Brain pericyte (primary cell): ENCODE data around the gene CDH4.

Experiments
- DNase-seq: peaks from one replicate; pipeline ENCODE4 v3.0.0-alpha.2; 2012; ENCODE audit warnings: low read depth, low spot score

The CDH4 gene

DNA sequence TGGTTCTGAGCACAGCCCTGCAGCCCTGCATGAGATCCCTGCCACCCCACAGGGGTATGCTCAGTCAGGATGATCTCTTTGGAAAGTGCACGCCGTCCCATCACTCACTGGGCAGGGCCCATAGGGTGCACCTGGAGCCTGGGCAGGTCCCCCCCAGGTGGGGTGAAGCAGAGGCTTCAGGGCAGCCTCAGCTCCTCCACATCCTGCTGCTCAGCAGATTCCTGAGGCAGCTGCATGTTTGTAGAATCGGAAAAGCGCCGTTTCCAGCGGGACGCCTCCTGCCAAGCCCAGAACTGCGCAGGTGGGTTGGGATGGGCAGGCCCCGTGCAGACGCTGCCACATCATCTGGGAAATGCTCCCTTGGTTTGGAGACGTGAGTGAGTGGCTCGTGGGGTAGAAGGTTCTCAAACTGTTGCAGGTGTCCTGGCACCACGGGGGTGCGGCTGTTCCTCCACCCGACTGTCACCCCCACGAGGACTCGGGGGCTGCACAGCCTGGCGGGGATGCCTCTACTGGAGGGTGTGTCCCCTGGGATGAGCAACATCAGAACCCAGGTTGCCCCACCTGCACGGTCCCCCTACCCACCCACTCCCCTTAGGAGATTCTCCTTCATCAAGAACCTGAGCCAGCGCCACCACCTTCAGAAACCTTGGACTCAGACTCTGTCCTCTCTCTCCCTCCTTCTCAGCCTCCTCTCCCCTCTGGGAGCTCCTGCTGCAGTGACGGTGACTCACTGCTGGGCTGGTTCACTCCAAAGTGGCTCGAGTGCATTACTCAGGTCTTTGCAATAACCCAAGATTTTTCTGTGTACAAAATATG lies 479.5 kb downstream of the CDH4 start:
- no peak for DNase-seq

DNA sequence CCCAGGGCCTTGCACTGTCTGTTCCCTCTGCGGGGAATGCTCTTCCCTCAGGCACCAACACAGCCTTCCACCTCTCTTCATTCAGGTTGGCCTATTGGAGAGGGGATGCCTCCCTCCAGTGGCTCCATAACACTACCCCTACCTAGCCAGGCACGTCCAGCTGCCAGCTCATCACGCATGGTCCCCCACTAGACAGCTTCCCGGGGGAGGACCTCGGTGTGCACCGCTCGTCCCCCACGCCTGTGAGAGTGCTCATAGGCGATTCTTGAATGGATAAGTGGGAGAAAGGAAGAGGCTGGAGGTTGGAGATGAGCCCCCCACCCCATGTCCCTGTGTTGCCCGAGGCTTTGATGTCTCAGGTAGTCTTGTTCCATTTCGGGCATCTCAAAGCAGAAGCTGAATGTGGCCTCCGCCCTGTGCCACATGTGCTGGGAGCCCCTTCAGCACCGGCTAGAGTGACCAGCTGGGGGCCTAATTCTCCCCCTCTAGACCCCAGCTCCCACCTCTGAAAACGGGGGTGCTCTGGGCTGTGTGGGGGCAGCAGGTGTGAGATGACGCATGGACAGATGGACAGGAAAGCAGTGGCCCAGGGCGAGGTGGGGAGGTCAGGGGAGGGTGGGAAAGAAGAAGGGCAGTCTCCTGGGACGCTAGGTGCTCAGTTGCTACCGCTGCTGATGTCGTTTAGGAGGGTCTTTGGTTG lies 480.6 kb downstream of the CDH4 start:
- no peak for DNase-seq

DNA sequence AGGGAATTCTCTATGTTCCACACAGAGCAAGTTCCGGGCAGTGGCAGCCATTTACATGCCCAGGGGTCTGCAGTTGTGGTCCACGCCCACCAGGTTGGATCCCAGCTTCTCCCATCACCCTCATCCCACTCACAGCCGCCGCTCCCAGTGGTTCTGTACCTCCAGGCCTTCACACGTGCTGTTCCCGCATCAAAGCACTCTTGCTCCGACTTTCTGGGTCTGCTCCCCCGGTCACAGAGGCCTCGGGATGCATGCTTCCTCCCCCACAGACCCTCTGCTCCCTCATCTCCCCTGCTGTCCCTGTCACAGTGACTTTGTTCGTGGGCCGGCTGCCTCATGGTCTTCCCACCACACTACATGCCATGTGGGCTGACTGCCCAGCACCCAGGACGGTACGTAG lies 481.2 kb downstream of the CDH4 start:
- no peak for DNase-seq

DNA sequence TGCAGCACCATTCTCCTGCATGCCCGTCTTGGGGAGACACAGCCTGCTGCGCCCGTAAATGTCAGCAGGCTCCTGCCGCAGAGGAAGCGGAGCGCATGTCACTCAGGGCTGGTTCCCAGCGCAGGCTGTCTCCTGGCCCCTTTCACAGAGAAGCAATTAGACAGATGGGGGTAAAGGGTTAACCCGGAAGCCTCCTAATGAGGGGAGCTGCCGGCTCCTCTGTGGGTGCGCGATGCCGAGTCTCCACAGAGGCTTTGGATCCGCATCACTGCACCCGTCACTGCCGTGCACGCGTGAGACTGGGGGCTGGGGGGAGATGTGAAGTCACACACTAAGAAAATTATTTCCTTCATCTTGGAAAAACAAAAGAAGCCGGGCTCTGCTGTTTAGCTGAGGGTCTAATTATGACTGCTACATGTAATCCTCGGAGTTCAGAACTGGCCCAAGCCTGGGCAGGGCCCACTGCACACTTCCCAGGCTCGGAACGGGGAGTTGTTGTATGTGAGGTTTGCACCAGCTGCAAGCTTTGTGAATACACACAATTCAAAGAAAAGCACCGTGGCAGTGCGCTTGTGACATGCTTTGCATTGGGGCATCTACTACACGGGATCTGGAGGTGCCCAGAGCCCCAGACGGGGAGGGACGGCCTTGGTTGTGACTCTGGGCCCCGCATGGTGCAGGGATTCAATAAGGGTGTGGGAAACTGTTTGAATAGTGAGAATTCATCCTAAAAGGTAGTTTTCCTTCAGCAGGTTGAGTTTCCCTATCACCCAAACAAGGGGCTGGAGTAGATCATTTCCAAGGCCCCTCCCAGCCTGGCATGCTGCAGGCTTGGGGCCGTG lies 482.1 kb downstream of the CDH4 start:
- no peak for DNase-seq

DNA sequence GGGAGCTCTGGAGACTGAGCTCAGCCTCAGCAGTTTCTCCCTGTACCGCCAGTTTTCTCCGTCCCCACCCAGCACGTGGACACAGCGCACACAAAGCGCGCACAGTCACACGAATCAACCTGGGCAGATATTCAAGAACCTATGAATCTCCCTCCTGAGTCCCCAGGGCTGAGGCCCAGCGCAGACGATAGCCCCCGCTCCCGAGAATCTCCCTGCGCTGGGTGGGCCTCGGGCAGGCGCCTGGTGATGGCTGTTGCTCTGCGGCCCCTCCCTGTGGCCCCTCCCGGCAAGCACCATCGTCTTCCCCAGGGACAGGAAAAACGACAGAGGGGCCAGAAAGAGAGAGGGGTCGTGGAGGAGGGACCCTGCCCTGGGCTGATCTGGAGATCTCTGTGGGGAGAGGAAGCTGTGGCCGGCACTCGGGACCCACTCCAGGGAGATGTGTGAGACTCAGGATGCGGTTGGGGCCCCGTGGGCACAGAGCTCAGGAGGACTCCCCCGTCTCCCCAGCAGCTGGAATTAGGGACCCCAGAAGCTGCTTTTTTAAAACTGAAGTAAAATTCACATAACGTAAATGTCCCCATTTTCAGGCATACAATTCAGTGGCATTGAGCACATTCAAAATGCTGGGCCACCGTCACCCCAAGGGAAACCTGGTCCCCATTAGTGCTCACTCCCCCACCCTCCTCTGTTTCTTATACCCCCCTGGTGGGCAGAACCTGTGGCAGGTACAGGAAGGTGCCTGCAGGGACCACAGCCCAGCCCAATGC lies 482.9 kb downstream of the CDH4 start:
- DNase-seq, result no peak

DNA sequence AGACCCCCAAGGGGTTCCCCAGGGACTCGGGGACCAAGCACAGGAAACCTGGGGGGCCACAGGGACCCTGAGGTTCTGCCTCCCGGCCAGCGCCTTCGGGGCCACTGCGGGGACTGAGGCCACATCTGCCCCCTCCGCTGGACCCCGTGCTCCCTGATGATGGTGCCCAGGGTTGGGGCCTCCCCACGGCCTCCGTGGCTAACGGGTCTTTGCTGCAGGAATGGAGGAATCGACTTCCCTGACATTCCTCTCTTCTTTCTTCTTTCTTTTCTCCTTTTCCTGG lies 483.4 kb downstream of the CDH4 start:
- no peak for DNase-seq

DNA sequence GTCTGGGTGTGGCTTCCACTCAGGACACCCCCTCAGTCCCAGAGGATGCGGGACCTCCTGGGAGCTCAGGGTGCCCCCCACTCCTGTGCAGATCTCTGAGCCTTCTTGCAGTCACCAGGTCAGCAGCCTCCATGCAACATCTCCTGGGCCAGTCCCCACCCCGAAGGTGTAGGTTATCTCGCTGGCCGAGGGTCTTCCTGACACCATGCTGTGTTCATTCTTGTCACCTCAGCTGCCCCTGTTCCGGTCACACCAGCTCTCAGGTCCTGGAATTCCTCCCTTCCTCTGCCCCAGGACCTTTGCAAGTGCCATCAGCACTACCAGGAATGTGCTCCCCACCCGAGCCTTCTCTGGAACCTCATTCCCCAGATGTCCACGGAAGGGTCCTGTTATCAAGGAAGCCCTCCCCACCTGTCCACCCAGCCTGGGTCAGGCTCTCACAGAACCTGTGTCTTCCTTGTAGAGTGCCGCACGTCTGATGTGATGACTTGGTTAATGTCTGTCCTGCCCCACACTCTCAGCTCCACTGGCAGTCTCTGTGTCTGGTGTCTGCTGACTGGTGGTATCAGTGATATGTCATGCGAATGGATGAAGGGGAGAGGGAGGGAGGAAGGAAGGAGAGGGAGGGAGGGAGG lies 484.1 kb downstream of the CDH4 start:
- DNase-seq, result no peak

DNA sequence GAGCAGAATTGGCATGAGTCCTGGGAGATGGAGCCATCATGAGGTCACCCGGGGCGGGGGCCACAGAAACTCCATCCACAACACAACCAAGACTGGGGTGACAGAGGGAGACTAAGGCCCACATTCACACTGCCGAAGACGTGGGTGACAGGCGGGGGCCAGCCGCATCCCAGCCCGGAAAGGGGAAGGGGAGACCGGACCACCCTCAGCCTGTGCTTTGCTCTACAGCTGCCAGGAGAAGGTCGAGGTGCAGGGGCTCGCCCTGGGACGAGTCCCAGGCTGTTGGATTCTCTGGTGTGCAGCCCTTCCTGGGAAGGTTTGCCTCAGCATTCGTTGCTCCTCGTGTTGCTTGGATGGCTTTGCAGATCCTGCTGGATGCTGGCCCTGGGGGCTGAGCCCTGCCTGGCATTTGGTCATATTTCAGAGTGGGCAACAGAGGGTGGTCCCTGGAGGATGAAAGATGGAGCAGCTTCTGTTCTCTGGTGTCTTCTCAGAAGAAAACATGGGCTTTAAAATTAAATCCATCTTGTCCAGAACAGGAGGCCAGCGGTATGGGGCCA lies 484.8 kb downstream of the CDH4 start:
- no peak for DNase-seq

DNA sequence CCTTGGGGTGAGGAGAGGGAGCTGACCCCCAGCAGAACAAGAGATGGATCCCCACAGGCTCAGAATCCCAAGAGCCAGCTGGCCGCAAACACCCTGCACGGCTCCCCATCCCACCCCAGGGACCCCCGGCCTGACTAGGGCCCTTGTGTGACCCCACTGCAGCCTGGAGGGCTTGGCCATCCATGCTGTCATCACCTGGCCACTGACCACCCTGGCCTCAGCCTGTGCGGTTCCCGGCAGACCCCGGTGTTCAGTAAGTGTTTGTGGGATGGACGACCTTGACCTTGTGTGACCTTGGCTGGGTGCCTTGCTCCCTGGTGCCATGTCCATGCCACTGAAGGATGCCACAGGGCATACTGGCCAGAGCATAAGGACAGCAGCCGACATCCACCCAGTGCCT lies 485.3 kb downstream of the CDH4 start:
- no peak for DNase-seq

DNA sequence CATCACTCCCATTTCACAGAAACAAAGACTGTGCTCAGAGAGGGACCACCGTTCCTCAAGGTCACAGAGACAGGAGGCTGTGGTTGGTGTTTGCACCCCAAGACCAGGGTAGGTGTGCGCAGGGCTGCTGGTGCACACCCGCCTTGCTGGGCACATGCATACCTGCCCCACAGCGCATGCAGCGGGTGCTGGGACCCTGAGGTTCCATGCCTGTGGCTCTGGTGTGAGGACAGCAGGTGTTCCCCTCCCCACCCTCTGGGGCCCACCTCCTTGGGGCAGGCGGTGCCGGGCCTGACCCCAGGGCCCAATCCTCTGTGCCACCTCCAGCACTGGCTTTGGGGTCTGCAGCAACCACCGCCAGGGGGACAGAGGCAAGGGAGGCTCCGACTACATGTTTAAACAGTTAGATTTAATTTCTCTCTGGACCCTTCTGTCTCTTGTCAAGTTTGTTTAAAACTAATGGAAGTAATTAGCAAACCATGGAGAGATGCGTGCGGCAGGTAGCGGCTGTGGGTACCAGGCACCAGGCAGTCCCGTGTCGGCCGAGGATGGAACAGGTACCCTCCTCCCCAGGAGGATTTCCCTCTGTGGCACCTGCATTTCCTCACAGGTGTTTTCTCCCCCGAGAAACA lies 485.9 kb downstream of the CDH4 start:
- DNase-seq, result no peak

DNA sequence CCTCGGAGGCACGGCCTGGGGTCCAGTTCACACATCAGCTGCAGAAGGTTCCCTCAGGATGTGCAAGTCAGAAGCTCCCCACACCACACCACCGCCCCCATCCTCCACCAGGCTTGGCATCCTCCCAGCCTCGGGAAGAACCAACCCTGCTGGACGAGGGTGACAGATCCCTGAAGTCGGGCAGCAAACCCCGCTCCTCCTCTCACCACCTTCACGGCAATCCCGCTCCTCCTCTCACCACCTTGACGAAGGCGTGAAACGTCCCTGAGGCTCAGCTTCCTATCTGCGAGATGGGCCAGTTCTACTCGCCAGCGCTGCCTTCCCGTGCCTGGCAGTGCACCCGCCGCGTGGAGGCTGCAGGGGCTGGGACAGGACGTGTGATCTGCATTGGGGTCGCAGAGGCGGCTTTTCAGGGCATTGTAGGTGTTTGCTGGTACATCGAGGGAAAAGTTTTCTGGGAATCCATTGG lies 486.6 kb downstream of the CDH4 start:
- no peak for DNase-seq

DNA sequence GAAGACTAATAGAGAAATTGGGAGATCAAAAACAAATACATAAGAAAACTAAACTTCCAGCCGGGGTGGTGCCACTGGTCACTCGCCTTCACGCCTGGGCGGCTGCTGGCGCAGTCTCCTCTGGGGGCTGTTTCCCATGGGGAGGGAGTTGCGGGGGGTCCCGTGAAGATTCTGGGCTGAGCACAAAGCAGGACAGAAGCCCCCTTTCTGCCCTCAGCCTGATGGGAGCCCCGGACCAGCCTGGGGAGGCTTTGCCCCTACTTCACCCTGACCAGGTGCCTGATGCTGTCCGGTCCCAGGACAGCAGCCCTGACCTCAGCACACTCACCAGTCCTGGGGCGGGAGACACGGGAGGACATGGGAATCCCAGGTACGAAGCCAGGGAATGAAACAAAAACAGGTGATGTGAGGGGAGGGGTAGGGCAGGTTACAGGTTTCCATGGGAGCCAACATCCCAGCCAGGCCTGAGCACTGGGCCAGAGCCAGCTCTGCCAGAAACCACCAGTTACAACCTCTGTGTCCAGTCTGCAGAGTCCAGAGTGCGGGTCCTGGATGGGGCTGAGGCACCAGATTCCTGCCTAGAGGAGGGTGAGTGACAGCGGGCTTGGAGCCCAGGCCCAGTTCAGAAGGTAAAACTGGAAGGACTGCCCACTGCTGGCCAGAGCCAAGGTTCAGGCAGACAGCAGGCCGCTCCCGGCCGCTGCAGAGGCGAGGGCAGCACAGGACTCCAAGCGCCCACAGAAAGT lies 487.2 kb downstream of the CDH4 start:
- DNase-seq, result no peak

DNA sequence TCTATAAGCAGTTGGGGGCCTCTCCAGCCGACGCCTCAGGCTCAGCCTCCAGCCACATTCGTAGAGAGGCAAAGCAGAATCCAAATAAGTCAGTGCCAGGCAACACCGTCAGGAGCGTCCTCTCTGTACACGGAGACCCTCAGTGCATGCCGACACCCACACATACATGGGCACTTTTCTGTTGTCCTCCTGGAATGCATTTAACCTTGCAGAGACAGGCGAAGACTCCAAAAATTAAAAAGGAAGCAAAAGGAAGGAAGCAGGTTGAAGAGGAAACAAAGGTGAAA lies 487.7 kb downstream of the CDH4 start:
- DNase-seq, result no peak

DNA sequence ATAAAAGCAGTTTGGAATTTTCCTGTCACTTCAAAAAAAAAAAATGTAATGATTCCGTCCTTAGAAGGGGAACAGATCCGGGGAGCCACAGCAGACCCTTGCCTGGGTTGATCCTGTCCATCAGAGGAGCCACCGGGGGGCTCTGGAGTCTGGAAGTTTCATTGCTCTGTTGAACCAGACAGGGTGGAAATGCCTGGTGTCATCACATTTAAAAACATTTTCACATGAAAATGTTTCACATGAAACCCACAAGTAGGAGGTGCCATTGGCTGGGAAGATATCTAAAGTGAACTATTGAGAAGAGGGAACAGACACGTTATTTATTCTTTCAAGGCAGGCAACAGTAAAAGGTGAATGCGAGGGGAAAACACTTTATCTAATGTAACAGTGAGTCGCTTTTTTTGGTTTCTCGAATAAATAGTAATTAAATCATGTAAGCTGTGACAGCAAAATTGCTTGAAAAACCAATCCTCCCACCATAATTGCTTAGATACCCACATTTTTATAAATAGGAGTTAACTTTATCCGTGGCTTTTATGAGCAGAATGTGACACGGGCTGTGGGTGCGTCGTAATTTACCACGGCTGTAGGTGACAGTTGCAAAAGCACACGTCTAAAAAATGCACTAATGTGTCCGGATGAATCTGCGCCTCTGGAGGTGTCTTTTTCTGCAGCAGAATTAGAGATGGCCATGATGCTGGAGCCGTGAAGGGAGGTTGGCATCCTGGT lies 490.2 kb downstream of the CDH4 start:
- no peak for DNase-seq

DNA sequence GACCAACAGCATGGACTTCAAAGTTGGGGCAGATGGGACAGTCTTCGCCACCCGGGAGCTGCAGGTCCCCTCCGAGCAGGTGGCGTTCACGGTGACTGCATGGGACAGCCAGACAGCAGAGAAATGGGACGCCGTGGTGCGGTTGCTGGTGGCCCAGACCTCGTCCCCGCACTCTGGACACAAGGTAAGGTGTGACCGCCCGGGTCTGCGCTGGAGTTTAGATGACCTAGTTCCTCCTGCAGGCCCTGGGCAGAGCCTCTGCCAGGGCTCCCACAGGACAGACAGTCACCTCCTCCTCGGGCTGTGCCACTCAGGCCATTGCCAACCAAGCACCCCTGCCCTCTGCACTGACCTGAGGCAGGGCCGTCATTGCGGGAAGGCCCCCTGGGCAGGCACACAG lies 491.5 kb downstream of the CDH4 start:
- no peak for DNase-seq

DNA sequence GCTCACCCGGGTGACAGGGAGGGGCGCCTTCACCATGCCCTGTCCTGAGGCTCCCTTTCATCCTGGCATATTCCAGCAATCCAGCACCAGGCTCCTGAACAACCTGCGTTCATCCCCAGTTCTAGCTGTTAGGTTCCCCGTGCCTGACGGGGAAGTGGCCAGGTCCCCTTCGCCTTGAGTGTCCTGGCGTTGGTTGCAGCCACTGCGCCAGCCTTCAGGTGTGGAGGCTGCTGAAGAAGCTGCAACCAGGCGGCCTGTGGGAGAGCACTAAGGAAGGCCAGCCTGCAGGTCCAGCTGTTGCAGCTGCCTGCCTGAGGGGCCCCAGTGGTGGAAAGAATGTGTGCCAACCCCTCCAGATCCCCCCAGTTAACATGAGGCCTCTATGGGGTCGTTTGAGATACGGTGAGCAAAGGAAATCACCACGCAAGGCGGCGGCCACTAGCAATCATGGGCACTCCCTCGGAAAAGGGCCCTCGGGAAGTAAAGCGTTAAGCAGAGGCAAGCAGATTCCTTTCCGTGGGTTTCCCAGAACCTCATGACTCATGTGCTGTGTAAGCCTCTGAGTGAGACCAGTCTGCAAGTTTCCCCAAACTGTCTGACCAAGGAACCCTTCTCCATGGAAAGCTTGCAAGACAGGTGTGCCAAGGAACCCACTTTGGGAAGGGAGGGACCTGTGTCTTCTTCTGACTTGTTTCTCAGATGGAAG lies 492.8 kb downstream of the CDH4 start:
- DNase-seq, result no peak

DNA sequence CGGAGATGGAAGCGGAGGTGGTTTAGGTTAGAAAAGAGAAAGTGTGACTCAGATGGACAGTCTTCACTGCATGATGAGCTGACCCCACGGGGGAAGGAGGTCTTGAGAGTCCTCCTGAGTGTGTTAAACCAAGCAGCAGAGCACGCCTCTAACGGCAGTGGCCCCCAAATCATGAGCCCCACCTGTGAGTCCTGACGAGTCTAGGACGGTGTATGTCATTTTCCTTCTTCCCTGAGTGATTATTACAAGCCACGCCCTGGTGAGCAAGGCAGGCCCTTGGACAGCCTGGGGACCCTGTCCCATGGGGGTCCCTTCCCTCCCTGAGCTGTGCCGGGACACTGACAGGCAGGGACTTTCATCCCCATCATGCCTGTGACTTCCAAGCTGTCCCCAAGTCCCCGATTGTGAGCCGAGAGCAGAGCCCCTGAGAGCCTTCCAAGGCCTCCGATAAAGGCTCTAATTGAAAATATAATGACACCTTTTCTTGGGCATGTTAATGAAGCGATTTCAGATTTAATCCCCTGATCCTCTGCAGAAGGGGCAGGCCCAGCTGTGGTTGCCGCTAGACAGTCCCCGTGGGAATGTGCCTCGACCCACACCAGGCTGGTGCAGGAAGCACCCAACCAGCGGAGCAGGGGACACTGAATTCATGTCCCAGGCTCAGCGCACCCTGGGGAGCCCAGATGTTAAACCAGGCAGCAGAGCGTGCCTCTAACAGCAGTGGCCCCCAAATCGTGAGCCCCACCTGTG lies 493.5 kb downstream of the CDH4 start:
- no peak for DNase-seq

DNA sequence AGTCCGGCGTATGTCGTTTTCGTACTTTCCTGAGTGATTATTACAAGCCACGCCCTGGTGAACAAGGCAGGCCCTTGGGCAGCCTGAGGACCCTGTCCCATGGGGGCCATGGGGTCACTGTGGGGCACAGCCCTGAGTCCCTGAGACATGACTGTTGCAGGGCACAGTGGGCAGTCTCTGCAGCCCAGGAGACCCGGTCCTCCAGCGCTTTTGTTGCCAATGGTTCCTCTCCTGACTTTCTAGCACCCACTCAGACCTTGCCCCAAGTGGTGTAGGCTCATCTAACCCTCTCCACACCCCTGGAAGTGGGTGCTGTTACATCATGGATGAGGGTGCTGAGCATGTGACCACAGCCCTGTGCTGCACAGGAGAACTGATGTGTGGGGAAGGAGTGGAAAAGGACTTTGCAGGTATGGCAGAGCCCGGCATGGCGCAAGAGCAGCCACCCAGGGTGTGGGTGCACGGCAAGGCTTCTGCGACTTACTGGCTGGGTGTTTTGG lies 494.1 kb downstream of the CDH4 start:
- DNase-seq, result no peak
